Measurements from ENCODE around the gene ZBTB18.

Gene ZBTB18

GRCh38 chr1:244076740-244077139 is 25.7 kb downstream of the ZBTB18 start:
- H3K4me3 Mint-ChIP-seq, result no peak overlapping the region
- H3K27ac Mint-ChIP-seq, result no peak overlapping the region
- H3K36me3 Mint-ChIP-seq (ENCODE audit: insufficient read depth), result peaks cover 7% of the 10 kb centered on the region
- no peak for DNase-seq
- ATAC-seq (replicated peaks), result no peak
- H3K4me1 Mint-ChIP-seq (ENCODE audit: low read depth in 2 of 2), result peaks cover 20 to 23% of the 10 kb centered on the region in 2 donors
- H3K9me3 Mint-ChIP-seq, result no peaks in the 10 kb centered on the region
- peaks cover 5 to 19% of the 10 kb centered on the region in 2 donors for H3K27me3 Mint-ChIP-seq

GRCh38 chr1:244077473-244078220 is 26.6 kb downstream of the ZBTB18 start:
- H3K4me1 Mint-ChIP-seq (ENCODE audit: low read depth in 2 of 2), result peaks cover 20 to 22% of the 10 kb centered on the region in 2 donors
- no peak overlapping the region for H3K27ac Mint-ChIP-seq
- H3K4me3 Mint-ChIP-seq, result no peak overlapping the region
- peaks cover 14 to 28% of the 10 kb centered on the region in 2 donors for H3K27me3 Mint-ChIP-seq
- DNase-seq (no peak), ATAC-seq (replicated peaks) (no peak)
- H3K9me3 Mint-ChIP-seq, result no peaks in the 10 kb centered on the region
- peaks cover 7% of the 10 kb centered on the region for H3K36me3 Mint-ChIP-seq (ENCODE audit: insufficient read depth)

- DNase-seq, result no peak
- Mint-ChIP-seq H3K27ac (no peak overlapping the region), H3K9me3 (no peaks in the 10 kb centered on the region), H3K4me3 (no peak overlapping the region), H3K4me1 (ENCODE audit: low read depth in 2 of 2) (peaks cover 3% of the 10 kb centered on the region in 2 donors), H3K27me3 (peaks cover 42 to 49% of the 10 kb centered on the region in 2 donors), H3K36me3 (ENCODE audit: insufficient read depth) (no peaks in the 10 kb centered on the region)
- ATAC-seq (replicated peaks), result no peak
Measured at GRCh38 chr1:244080343-244080929, 29.4 kb downstream of the ZBTB18 start.

GRCh38 chr1:244082969-244083368 is 31.9 kb downstream of the ZBTB18 start:
- Mint-ChIP-seq H3K27ac (no peak overlapping the region), H3K4me3 (no peak overlapping the region), H3K36me3 (ENCODE audit: insufficient read depth) (no peaks in the 10 kb centered on the region), H3K4me1 (ENCODE audit: low read depth in 2 of 2) (no peaks in the 10 kb centered on the region), H3K27me3 (peaks cover 57 to 64% of the 10 kb centered on the region in 2 donors), H3K9me3 (no peaks in the 10 kb centered on the region)
- DNase-seq, result no peak
- no peak for ATAC-seq (replicated peaks)

- Mint-ChIP-seq H3K36me3 (ENCODE audit: insufficient read depth) (no peaks in the 10 kb centered on the region), H3K4me1 (ENCODE audit: low read depth in 2 of 2) (no peaks in the 10 kb centered on the region), H3K4me3 (no peak overlapping the region), H3K9me3 (no peaks in the 10 kb centered on the region), H3K27ac (no peak overlapping the region), H3K27me3 (peaks cover 55 to 67% of the 10 kb centered on the region in 2 donors)
- DNase-seq (no peak), ATAC-seq (replicated peaks) (no peak)
Measured at GRCh38 chr1:244083383-244083943, 32.4 kb downstream of the ZBTB18 start.

- DNase-seq, result no peak
- no peaks in the 10 kb centered on the region for H3K9me3 Mint-ChIP-seq
- H3K27ac Mint-ChIP-seq, result no peak overlapping the region
- H3K4me3 Mint-ChIP-seq, result no peak overlapping the region
- H3K4me1 Mint-ChIP-seq (ENCODE audit: low read depth in 2 of 2), result no peaks in the 10 kb centered on the region
- ATAC-seq (replicated peaks), result no peak
- H3K27me3 Mint-ChIP-seq, result peaks cover 55 to 67% of the 10 kb centered on the region in 2 donors
- no peaks in the 10 kb centered on the region for H3K36me3 Mint-ChIP-seq (ENCODE audit: insufficient read depth)
Measured at GRCh38 chr1:244084763-244085162, 33.7 kb downstream of the ZBTB18 start.

- H3K27me3 Mint-ChIP-seq, result peaks cover 48 to 73% of the 10 kb centered on the region in 2 donors
- no peak overlapping the region for H3K27ac Mint-ChIP-seq
- no peaks in the 10 kb centered on the region for H3K36me3 Mint-ChIP-seq (ENCODE audit: insufficient read depth)
- no peak overlapping the region for H3K4me3 Mint-ChIP-seq
- H3K4me1 Mint-ChIP-seq (ENCODE audit: low read depth in 2 of 2), result peaks cover 0 to 4% of the 10 kb centered on the region in 2 donors
- no peak for ATAC-seq (replicated peaks)
- no peaks in the 10 kb centered on the region for H3K9me3 Mint-ChIP-seq
- DNase-seq, result no peak
Measured at GRCh38 chr1:244085891-244086290, 34.8 kb downstream of the ZBTB18 start.

GRCh38 chr1:244087021-244087560 is 36.0 kb downstream of the ZBTB18 start:
- no peak overlapping the region for H3K27ac Mint-ChIP-seq
- DNase-seq (no peak), ATAC-seq (replicated peaks) (no peak)
- H3K9me3 Mint-ChIP-seq, result no peaks in the 10 kb centered on the region
- H3K4me3 Mint-ChIP-seq, result no peak overlapping the region
- peaks cover 0 to 4% of the 10 kb centered on the region in 2 donors for H3K4me1 Mint-ChIP-seq (ENCODE audit: low read depth in 2 of 2)
- H3K27me3 Mint-ChIP-seq, result peaks cover 44 to 70% of the 10 kb centered on the region in 2 donors
- H3K36me3 Mint-ChIP-seq (ENCODE audit: insufficient read depth), result no peaks in the 10 kb centered on the region

GRCh38 chr1:244087611-244088010 is 36.5 kb downstream of the ZBTB18 start:
- no peaks in the 10 kb centered on the region for H3K9me3 Mint-ChIP-seq
- no peak for DNase-seq
- no peak overlapping the region for H3K4me3 Mint-ChIP-seq
- peaks cover 44 to 70% of the 10 kb centered on the region in 2 donors for H3K27me3 Mint-ChIP-seq
- no peaks in the 10 kb centered on the region for H3K36me3 Mint-ChIP-seq (ENCODE audit: insufficient read depth)
- H3K27ac Mint-ChIP-seq, result no peak overlapping the region
- no peak for ATAC-seq (replicated peaks)
- peaks cover 0 to 4% of the 10 kb centered on the region in 2 donors for H3K4me1 Mint-ChIP-seq (ENCODE audit: low read depth in 2 of 2)

- Mint-ChIP-seq H3K9me3 (no peaks in the 10 kb centered on the region), H3K4me1 (ENCODE audit: low read depth in 2 of 2) (peaks cover 0 to 4% of the 10 kb centered on the region in 2 donors), H3K27ac (no peak overlapping the region), H3K36me3 (ENCODE audit: insufficient read depth) (no peaks in the 10 kb centered on the region), H3K27me3 (peaks cover 44 to 70% of the 10 kb centered on the region in 2 donors), H3K4me3 (no peak overlapping the region)
- ATAC-seq (replicated peaks), result no peak
- DNase-seq, result no peak
Measured at GRCh38 chr1:244088161-244088560, 37.1 kb downstream of the ZBTB18 start.

GRCh38 chr1:244089561-244089960 is 38.5 kb downstream of the ZBTB18 start:
- Mint-ChIP-seq H3K27ac (no peak overlapping the region), H3K4me3 (no peak overlapping the region), H3K4me1 (ENCODE audit: low read depth in 2 of 2) (peaks cover 0 to 4% of the 10 kb centered on the region in 2 donors), H3K9me3 (no peaks in the 10 kb centered on the region), H3K27me3 (peaks cover 41 to 67% of the 10 kb centered on the region in 2 donors), H3K36me3 (ENCODE audit: insufficient read depth) (no peaks in the 10 kb centered on the region)
- ATAC-seq (replicated peaks) (no peak), DNase-seq (no peak)

- Mint-ChIP-seq H3K4me3 (no peak overlapping the region), H3K27me3 (peaks cover 43 to 59% of the 10 kb centered on the region in 2 donors), H3K9me3 (no peaks in the 10 kb centered on the region), H3K27ac (no peak overlapping the region), H3K4me1 (ENCODE audit: low read depth in 2 of 2) (peaks cover 0 to 4% of the 10 kb centered on the region in 2 donors), H3K36me3 (ENCODE audit: insufficient read depth) (no peaks in the 10 kb centered on the region)
- DNase-seq (no peak), ATAC-seq (replicated peaks) (no peak)
Measured at GRCh38 chr1:244090645-244091044, 39.6 kb downstream of the ZBTB18 start.

- Mint-ChIP-seq H3K27ac (no peak overlapping the region), H3K4me1 (ENCODE audit: low read depth in 2 of 2) (peaks cover 0 to 4% of the 10 kb centered on the region in 2 donors), H3K9me3 (no peaks in the 10 kb centered on the region), H3K36me3 (ENCODE audit: insufficient read depth) (no peaks in the 10 kb centered on the region), H3K4me3 (no peak overlapping the region), H3K27me3 (peaks cover 37 to 43% of the 10 kb centered on the region in 2 donors)
- ATAC-seq (replicated peaks) (no peak), DNase-seq (no peak)
Measured at GRCh38 chr1:244092293-244092963, 41.3 kb downstream of the ZBTB18 start.

All from effector memory CD8-positive, alpha-beta T cell (primary cell).